OCI-LY3 (cell line): ENCODE data around the gene R3HDM2.

Source experiments
- EZH2phosphoT487 ChIP-seq: fragments of 200-600 bp; shearing (Covaris generic); IDR thresholded peaks from 2 replicates; pipeline ENCODE4 v1.6.1; 2018; ENCODE audit warnings: antibody characterized with exemption, mixed run types, low read depth
- TF ChIP-seq, protein P1 (sequence below): fragments of 200-600, 300-600 bp; sonication (generic); IDR thresholded peaks from 2 replicates; pipeline ENCODE4 v1.5.1; 2014; ENCODE audit warnings: antibody characterized with exemption, low read length, low read depth

DNA sequence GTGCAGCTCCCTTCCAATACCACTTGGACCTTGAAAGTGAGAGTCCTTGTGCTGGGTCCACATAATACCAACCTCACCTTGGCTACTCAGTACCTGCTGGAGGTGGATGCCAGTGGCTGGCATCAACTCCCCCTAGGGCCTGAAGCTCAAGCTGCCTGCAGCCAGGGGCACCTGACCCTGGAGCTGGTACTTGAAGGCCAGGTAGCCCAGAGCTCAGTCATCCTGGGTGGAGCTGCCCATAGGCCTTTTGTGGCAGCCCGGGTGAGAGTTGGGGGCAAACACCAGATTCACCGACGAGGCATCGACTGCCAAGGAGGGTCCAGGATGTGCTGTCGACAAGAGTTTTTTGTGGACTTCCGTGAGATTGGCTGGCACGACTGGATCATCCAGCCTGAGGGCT, 18.5 kb upstream of the R3HDM2 start:
- TF ChIP-seq, protein P1, sequence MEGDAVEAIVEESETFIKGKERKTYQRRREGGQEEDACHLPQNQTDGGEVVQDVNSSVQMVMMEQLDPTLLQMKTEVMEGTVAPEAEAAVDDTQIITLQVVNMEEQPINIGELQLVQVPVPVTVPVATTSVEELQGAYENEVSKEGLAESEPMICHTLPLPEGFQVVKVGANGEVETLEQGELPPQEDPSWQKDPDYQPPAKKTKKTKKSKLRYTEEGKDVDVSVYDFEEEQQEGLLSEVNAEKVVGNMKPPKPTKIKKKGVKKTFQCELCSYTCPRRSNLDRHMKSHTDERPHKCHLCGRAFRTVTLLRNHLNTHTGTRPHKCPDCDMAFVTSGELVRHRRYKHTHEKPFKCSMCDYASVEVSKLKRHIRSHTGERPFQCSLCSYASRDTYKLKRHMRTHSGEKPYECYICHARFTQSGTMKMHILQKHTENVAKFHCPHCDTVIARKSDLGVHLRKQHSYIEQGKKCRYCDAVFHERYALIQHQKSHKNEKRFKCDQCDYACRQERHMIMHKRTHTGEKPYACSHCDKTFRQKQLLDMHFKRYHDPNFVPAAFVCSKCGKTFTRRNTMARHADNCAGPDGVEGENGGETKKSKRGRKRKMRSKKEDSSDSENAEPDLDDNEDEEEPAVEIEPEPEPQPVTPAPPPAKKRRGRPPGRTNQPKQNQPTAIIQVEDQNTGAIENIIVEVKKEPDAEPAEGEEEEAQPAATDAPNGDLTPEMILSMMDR, result no peak
- TF ChIP-seq EZH2phosphoT487, result no peak
